ENCODE results near the gene MRAS. TPM values are rescaled to one million over a fixed set of nuclear protein-coding genes. Genes with fewer than 3 reads are reported as not detected.

Gene MRAS
- total RNA-seq, 1 donor = 80.7 TPM

- Histone ChIP-seq H4K20me1 (ENCODE audit: insufficient read depth, low read length) (peaks cover 42% of the 10 kb centered on the region), H3K27me3 (ENCODE audit: insufficient read depth, low read length) (no peaks in the 10 kb centered on the region), H3K4me3 (ENCODE audit: insufficient read depth, low read length) (no peak overlapping the region), H3K9me3 (ENCODE audit: low read depth, low read length) (no peaks in the 10 kb centered on the region), H3K79me2 (ENCODE audit: insufficient read depth, low read length) (peaks cover 25% of the 10 kb centered on the region), H3K4me2 (ENCODE audit: insufficient read depth, low read length) (no peak overlapping the region), H3K27ac (ENCODE audit: low read depth, low read length) (no peak overlapping the region), H2AFZ (ENCODE audit: low read length) (no peak overlapping the region), H3K36me3 (ENCODE audit: insufficient read depth, low read length) (peaks cover 6% of the 10 kb centered on the region), H3K4me1 (ENCODE audit: insufficient read depth, low read length) (peaks cover 14% of the 10 kb centered on the region)
- TF ChIP-seq CTCF (IDR thresholded peaks at IDR 0.05; ENCODE audit: extremely low read depth, low read depth, low read length) = no peak
- no peak for DNase-seq (ENCODE audit: insufficient read length, low spot score, missing footprints)
Measured at GRCh38 chr3:138371070-138371965, 22.9 kb downstream of the MRAS start.

- H3K36me3 ChIP-seq (ENCODE audit: insufficient read depth, low read length) = peaks cover 6% of the 10 kb centered on the region
- TF ChIP-seq CTCF (IDR thresholded peaks at IDR 0.05; ENCODE audit: extremely low read depth, low read depth, low read length) = no peak
- DNase-seq (ENCODE audit: insufficient read length, low spot score, missing footprints) = no peak
- no peaks in the 10 kb centered on the region for H3K9me3 ChIP-seq (ENCODE audit: low read depth, low read length)
- no peak overlapping the region for H2AFZ ChIP-seq (ENCODE audit: low read length)
- H3K4me1 ChIP-seq (ENCODE audit: insufficient read depth, low read length) = peaks cover 6% of the 10 kb centered on the region
- no peak overlapping the region for H3K27ac ChIP-seq (ENCODE audit: low read depth, low read length)
- H3K27me3 ChIP-seq (ENCODE audit: insufficient read depth, low read length) = no peaks in the 10 kb centered on the region
- H3K79me2 ChIP-seq (ENCODE audit: insufficient read depth, low read length) = peaks cover 22% of the 10 kb centered on the region
- no peak overlapping the region for H3K4me2 ChIP-seq (ENCODE audit: insufficient read depth, low read length)
- peaks cover 29% of the 10 kb centered on the region for H4K20me1 ChIP-seq (ENCODE audit: insufficient read depth, low read length)
- no peak overlapping the region for H3K4me3 ChIP-seq (ENCODE audit: insufficient read depth, low read length)
Measured at GRCh38 chr3:138373087-138373735, 24.8 kb downstream of the MRAS start.

- no peak overlapping the region for H3K27ac ChIP-seq (ENCODE audit: low read depth, low read length)
- H3K79me2 ChIP-seq (ENCODE audit: insufficient read depth, low read length) = peaks cover 19% of the 10 kb centered on the region
- no peak overlapping the region for H2AFZ ChIP-seq (ENCODE audit: low read length)
- H3K4me2 ChIP-seq (ENCODE audit: insufficient read depth, low read length) = no peak overlapping the region
- H3K27me3 ChIP-seq (ENCODE audit: insufficient read depth, low read length) = no peaks in the 10 kb centered on the region
- H4K20me1 ChIP-seq (ENCODE audit: insufficient read depth, low read length) = peaks cover 24% of the 10 kb centered on the region
- TF ChIP-seq CTCF (IDR thresholded peaks at IDR 0.05; ENCODE audit: extremely low read depth, low read depth, low read length) = no peak
- H3K4me1 ChIP-seq (ENCODE audit: insufficient read depth, low read length) = peaks cover 6% of the 10 kb centered on the region
- peaks cover 6% of the 10 kb centered on the region for H3K36me3 ChIP-seq (ENCODE audit: insufficient read depth, low read length)
- H3K9me3 ChIP-seq (ENCODE audit: low read depth, low read length) = no peaks in the 10 kb centered on the region
- DNase-seq (ENCODE audit: insufficient read length, low spot score, missing footprints) = no peak
- H3K4me3 ChIP-seq (ENCODE audit: insufficient read depth, low read length) = no peak overlapping the region
Measured at GRCh38 chr3:138373736-138374094, 25.3 kb downstream of the MRAS start.

GRCh38 chr3:138374573-138375134, 26.3 kb downstream of the MRAS start:
- Histone ChIP-seq H3K9me3 (ENCODE audit: low read depth, low read length) (no peaks in the 10 kb centered on the region), H3K79me2 (ENCODE audit: insufficient read depth, low read length) (peaks cover 14% of the 10 kb centered on the region), H3K36me3 (ENCODE audit: insufficient read depth, low read length) (peaks cover 6% of the 10 kb centered on the region), H3K4me2 (ENCODE audit: insufficient read depth, low read length) (no peak overlapping the region), H3K4me3 (ENCODE audit: insufficient read depth, low read length) (no peak overlapping the region), H3K4me1 (ENCODE audit: insufficient read depth, low read length) (peaks cover under 1% of the 10 kb centered on the region), H2AFZ (ENCODE audit: low read length) (no peak overlapping the region), H3K27me3 (ENCODE audit: insufficient read depth, low read length) (no peaks in the 10 kb centered on the region), H4K20me1 (ENCODE audit: insufficient read depth, low read length) (peaks cover 18% of the 10 kb centered on the region), H3K27ac (ENCODE audit: low read depth, low read length) (no peak overlapping the region)
- DNase-seq (ENCODE audit: insufficient read length, low spot score, missing footprints) = no peak
- TF ChIP-seq CTCF (IDR thresholded peaks at IDR 0.05; ENCODE audit: extremely low read depth, low read depth, low read length) = no peak
